BLaER1 treated with 17β-estradiol and CSF1 and Interleukin-3, amounts not matched to agents 10 nM and 100 nM (cell line): ENCODE data around the gene RBM22.
A peak's percentile ranks its signal among the peaks of the same experiment; 100 is the strongest.

ENCODE experiments used
- H3K27ac ChIP-seq, 11 experiments: shearing (Covaris generic); formaldehyde crosslinking; 2 replicates each; pipeline ENCODE4 v1.8.1; 2022
- H3K27me3 ChIP-seq, 11 experiments: shearing (Covaris generic); formaldehyde crosslinking; 2 replicates each; pipeline ENCODE4 v1.8.1; 2022
- H3K36me3 ChIP-seq, 11 experiments: shearing (Covaris generic); formaldehyde crosslinking; 2 replicates each; pipeline ENCODE4 v1.8.1; 2022
- H3K4me1 ChIP-seq, 10 experiments: shearing (Covaris generic); formaldehyde crosslinking; 2 replicates each; pipeline ENCODE4 v1.8.1; 2022
- H3K4me2 ChIP-seq, 11 experiments: shearing (Covaris generic); formaldehyde crosslinking; 2 replicates each; pipeline ENCODE4 v1.8.1; 2022
- H3K4me3 ChIP-seq, 10 experiments: shearing (Covaris generic); formaldehyde crosslinking; 2 replicates each; pipeline ENCODE4 v1.8.1; 2022
- H3K9ac ChIP-seq, 11 experiments: shearing (Covaris generic); formaldehyde crosslinking; 2 replicates each; pipeline ENCODE4 v1.8.1; 2022
- H3K9me3 ChIP-seq, 11 experiments: shearing (Covaris generic); formaldehyde crosslinking; replicated peaks in 1 of 11; 2 replicates each; pipeline ENCODE4 v1.8.1; 2022
- H4K20me1 ChIP-seq, 11 experiments: shearing (Covaris generic); formaldehyde crosslinking; 2 replicates each; pipeline ENCODE4 v1.8.1; 2022
- Cebpa-rat ChIP-seq, 11 experiments: shearing (Covaris generic); IDR thresholded peaks; 2 replicates each; pipeline ENCODE4 v1.8.1; 2022

RBM22 gene

DNA sequence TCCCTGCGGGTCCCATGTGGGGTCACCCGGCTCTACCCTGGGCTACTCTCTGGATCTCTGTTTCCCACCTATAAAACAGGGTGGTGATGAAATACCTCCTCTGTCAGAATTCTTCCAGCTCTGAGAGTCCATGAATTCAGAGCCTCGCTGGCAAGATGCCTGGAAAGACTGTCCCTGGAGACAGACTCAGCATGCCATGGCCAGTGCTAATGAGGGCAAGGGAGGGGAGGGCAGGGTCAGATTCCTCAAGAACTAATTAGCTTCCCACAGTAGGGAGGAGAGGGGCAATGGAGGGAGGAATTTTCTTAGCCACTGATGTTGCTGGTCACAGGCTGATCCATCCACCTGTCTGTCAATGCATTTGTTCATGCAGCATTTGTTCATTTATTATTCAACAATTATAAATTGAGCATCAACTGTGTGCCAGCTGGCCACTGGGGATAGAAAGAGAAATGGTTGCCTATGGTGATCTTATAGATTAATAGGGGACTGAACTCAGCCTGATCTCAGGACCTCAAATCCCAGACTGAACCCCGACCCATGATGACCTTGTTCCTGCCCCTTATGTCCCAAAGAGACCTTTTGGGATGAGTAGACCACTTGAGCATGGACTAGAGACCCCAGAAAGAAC lies 55.7 kb downstream of the RBM22 start:
- Histone ChIP-seq H3K9me3 (no peaks in the 10 kb centered on the region), H3K4me1 (peaks cover 14 to 59% (median 42%) of the 10 kb centered on the region in 10 experiments), H3K4me3 (no peak overlapping the region), H4K20me1 (peaks cover 0 to 3% (median 0%) of the 10 kb centered on the region in 11 experiments; a peak in 2 of 22 replicates), H3K4me2 (peak overlapping the region in 2 of 11 experiments; percentile 5 to 21; a peak in 1 of 22 replicates), H3K27me3 (no peaks in the 10 kb centered on the region), H3K9ac (no peak overlapping the region), H3K36me3 (peaks cover 0 to 36% (median 22%) of the 10 kb centered on the region in 11 experiments; a peak in 10 of 22 replicates), H3K27ac (no peak overlapping the region)
- TF ChIP-seq Cebpa-rat (IDR thresholded peaks at IDR 0.05), result no peak

GRCh38 chr5:150644514-150644913 lies 56.3 kb downstream of the RBM22 start:
- no peak for TF ChIP-seq Cebpa-rat (IDR thresholded peaks at IDR 0.05)
- Histone ChIP-seq H3K4me1 (peaks cover 16 to 59% (median 42%) of the 10 kb centered on the region in 10 experiments), H3K27me3 (no peaks in the 10 kb centered on the region), H3K9me3 (no peaks in the 10 kb centered on the region), H3K4me2 (0 out of 22 replicates have a peak overlapping the region, but pooled peaks of 4 of the 11 experiments have one; percentile 0 to 21 (median 4)), H3K36me3 (peaks cover 0 to 30% (median 18%) of the 10 kb centered on the region in 11 experiments; a peak in 10 of 22 replicates), H4K20me1 (peaks cover 0 to 3% (median 0%) of the 10 kb centered on the region in 11 experiments; a peak in 2 of 22 replicates), H3K4me3 (no peak overlapping the region), H3K27ac (no peak overlapping the region), H3K9ac (peak overlapping the region in 1 of 11 experiments; percentile 9; a peak in 1 of 22 replicates)

DNA sequence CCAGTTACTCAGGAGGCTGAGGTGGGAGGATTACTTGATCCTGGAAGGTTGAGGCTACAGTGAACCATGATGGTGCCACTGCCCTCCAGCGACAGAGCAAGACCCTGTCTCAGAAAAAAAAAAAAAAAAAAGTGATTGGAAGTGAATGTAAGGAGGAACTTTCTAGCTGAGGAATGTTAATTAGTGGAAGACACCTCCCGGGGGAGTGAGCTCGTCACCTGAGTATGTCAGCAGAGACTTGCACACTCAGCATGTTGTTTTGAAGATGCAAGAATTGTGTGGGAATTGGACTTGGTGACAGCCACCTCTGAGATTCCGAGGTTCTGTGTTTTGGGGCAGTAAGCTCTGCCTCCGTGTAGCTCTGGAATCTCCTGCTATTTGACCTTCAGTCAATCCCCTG lies 56.8 kb downstream of the RBM22 start:
- H3K27me3 ChIP-seq, result no peaks in the 10 kb centered on the region
- H3K4me2 ChIP-seq, result 0 out of 22 replicates have a peak overlapping the region, but pooled peaks of 3 of the 11 experiments have one; percentile 0 to 21 (median 2)
- no peaks in the 10 kb centered on the region for H3K9me3 ChIP-seq
- H3K9ac ChIP-seq, result peak overlapping the region in 1 of 11 experiments; percentile 9; a peak in 1 of 22 replicates
- H3K4me3 ChIP-seq, result no peak overlapping the region
- peaks cover 0 to 3% (median 0%) of the 10 kb centered on the region in 11 experiments; a peak in 2 of 22 replicates for H4K20me1 ChIP-seq
- H3K36me3 ChIP-seq, result peaks cover 0 to 25% (median 14%) of the 10 kb centered on the region in 11 experiments; a peak in 10 of 22 replicates
- peaks cover 16 to 59% (median 44%) of the 10 kb centered on the region in 10 experiments for H3K4me1 ChIP-seq
- no peak overlapping the region for H3K27ac ChIP-seq
- no peak for TF ChIP-seq Cebpa-rat (IDR thresholded peaks at IDR 0.05)

DNA sequence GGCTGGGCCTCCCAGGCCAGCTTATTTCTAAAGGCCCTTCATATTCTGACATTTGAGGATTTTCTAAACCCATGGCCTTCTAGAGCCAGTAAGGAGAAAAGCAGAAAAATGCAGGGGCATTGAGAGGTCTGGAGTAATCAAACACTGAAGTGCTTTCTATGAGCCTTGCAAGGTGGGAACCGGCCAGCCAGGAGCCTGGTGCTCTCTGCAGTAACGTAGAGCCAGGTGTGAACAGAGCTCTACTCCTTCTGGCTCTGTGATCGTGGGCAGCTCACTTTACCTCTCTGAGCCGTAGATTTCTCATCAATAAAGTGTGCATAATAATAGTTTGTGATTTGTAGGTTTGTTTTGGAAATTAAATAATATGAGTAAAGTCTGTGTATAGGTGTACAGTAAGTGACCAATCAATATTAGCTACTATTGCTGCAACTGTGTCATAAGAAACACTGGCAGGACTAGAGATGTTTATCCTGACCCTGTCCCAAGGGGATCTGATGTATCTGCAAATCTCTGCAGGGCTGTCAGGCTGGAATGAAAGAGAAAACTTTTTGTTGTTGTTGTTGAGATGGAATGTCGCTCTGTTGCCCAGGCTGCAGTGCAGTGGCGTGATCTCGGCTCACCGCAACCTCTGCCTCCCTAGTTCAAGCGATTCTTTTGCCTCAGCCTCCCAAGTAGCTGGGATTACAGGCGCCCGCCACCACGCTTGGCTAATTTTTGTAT lies 57.7 kb downstream of the RBM22 start:
- H3K9me3 ChIP-seq, result no peaks in the 10 kb centered on the region
- 0 out of 22 replicates have a peak overlapping the region, but pooled peaks of 2 of the 11 experiments have one; percentile 11 to 25 for H3K4me2 ChIP-seq
- TF ChIP-seq Cebpa-rat (IDR thresholded peaks at IDR 0.05), result no peak
- H3K27ac ChIP-seq, result no peak overlapping the region
- H3K36me3 ChIP-seq, result peaks cover 0 to 16% (median 5%) of the 10 kb centered on the region in 11 experiments; a peak in 10 of 22 replicates
- no peaks in the 10 kb centered on the region for H3K27me3 ChIP-seq
- no peak overlapping the region; a peak in 1 of 22 replicates for H3K9ac ChIP-seq
- peaks cover 16 to 69% (median 52%) of the 10 kb centered on the region in 10 experiments for H3K4me1 ChIP-seq
- peaks cover 0 to 6% (median 0%) of the 10 kb centered on the region in 11 experiments; a peak in 3 of 22 replicates for H4K20me1 ChIP-seq
- H3K4me3 ChIP-seq, result no peak overlapping the region

- 0 out of 22 replicates have a peak overlapping the region, but pooled peaks of 2 of the 11 experiments have one; percentile 11 to 25 for H3K4me2 ChIP-seq
- H3K4me3 ChIP-seq, result no peak overlapping the region
- H3K4me1 ChIP-seq, result peaks cover 19 to 73% (median 56%) of the 10 kb centered on the region in 10 experiments
Measured at GRCh38 chr5:150642567-150642927, 58.3 kb downstream of the RBM22 start.

DNA sequence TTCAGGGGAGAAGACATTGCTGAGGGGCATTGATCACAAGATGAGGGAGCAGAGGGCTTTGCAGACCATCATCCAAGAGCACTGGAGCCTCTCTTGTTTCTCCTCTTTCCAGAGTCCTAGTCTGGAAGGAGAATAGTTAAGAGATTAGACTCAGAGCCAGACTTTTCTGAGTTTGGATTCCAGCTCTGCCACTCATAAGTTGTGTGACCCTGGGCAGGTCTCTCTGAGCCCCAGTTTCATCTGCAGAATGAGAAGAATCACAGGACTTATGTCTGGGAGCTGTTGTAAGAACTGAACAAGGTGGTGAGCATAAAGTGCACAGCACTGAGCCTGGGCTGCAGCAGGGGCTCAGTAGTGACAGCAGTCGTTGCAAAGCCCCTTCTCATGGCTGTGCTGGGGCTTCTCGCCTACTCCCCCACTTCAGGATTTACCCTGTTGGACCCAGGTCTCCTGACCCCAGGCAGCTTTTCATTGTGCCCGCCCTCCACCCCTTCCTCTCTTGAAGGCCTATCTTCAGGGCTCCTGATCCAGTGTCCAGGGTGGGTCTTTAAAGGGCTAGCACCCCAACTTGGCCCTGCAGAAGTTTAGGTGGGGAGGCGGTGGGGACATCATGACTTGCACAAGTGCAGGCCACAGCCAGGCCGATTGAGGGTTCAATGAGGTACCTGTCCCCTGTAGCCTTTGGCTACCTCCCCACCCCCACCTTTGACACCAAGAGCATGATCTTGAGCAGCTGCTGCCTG lies 58.9 kb downstream of the RBM22 start:
- H3K4me3 ChIP-seq, result no peak overlapping the region
- no peak overlapping the region for H3K27ac ChIP-seq
- no peak overlapping the region; a peak in 1 of 22 replicates for H3K9ac ChIP-seq
- no peak for TF ChIP-seq Cebpa-rat (IDR thresholded peaks at IDR 0.05)
- peaks cover 0 to 6% (median 0%) of the 10 kb centered on the region in 11 experiments; a peak in 2 of 22 replicates for H3K36me3 ChIP-seq
- H4K20me1 ChIP-seq, result peaks cover 0 to 11% (median 0%) of the 10 kb centered on the region in 11 experiments; a peak in 3 of 22 replicates
- H3K9me3 ChIP-seq, result no peaks in the 10 kb centered on the region
- H3K27me3 ChIP-seq, result no peaks in the 10 kb centered on the region
- H3K4me2 ChIP-seq, result peak overlapping the region in 9 of 11 experiments; percentile 68 to 94 (median 80); a peak in 5 of 22 replicates
- peaks cover 23 to 79% (median 61%) of the 10 kb centered on the region in 10 experiments for H3K4me1 ChIP-seq

More at GRCh38 chr5:150642567-150642927, 58.3 kb downstream of the RBM22 start:
- H3K36me3 ChIP-seq, result peaks cover 0 to 10% (median 0%) of the 10 kb centered on the region in 11 experiments; a peak in 5 of 22 replicates
- H4K20me1 ChIP-seq, result peaks cover 0 to 6% (median 0%) of the 10 kb centered on the region in 11 experiments; a peak in 3 of 22 replicates
- TF ChIP-seq Cebpa-rat (IDR thresholded peaks at IDR 0.05), result no peak
- no peak overlapping the region for H3K27ac ChIP-seq
- H3K9ac ChIP-seq, result no peak overlapping the region; a peak in 1 of 22 replicates
- no peaks in the 10 kb centered on the region for H3K9me3 ChIP-seq
- H3K27me3 ChIP-seq, result no peaks in the 10 kb centered on the region

DNA sequence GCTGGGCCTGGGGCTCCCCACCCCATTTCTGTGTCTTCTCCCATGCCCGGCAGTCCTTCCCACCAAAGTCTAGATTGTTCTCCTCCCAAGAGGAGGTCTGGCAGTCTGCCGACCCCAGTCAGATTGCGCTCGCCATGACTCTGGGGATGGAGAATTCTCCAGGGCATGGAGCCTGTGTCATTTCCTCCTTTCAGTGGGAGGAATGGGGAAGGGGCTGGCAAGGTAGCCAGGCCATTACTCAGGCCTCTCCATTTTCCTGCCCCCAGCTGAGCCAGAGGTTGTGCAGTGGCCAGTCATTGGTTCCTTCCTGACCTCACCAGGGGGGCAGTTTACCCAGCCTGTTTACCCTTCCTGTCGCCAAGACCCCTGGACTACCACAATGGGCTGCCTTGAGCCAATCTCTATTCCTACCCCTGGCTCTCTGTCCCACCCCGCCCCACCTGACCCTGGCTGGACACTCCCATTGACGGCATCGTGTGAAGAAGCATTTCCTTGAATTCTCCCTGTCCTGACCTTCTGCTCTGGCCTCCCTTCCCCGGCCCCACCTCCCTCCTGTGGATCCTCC lies 59.8 kb downstream of the RBM22 start:
- Histone ChIP-seq H3K4me2 (peak overlapping the region; percentile 34 to 94 (median 79)), H4K20me1 (peaks cover 0 to 11% (median 0%) of the 10 kb centered on the region in 11 experiments; a peak in 3 of 22 replicates), H3K27me3 (no peaks in the 10 kb centered on the region), H3K4me3 (peak overlapping the region in 4 of 10 experiments; percentile 20 to 28 (median 23); a peak in 4 of 20 replicates), H3K4me1 (peaks cover 23 to 87% (median 69%) of the 10 kb centered on the region in 10 experiments), H3K27ac (peak overlapping the region in 7 of 11 experiments; percentile 14 to 50 (median 39); a peak in 12 of 22 replicates), H3K9me3 (no peaks in the 10 kb centered on the region), H3K36me3 (peaks cover 0 to under 1% (median 0%) of the 10 kb centered on the region in 11 experiments; a peak in 2 of 22 replicates), H3K9ac (peak overlapping the region in 5 of 11 experiments; percentile 2 to 58 (median 29); a peak in 6 of 22 replicates)
- TF ChIP-seq Cebpa-rat (IDR thresholded peaks at IDR 0.05), result no peak
